ENCODE measurements around the gene MAPKBP1. TPM values are rescaled to one million over a fixed set of nuclear protein-coding genes. Genes with fewer than 3 reads are reported as not detected.

MAPKBP1 gene
- total RNA-seq, 1 donor from 2014 or later: 36.6 TPM

GRCh38 chr15:41850482-41851166, 76.3 kb downstream of the MAPKBP1 start:
- no peaks in the 10 kb centered on the region for H3K9me3 Mint-ChIP-seq
- no peaks in the 10 kb centered on the region for H3K27me3 Mint-ChIP-seq (ENCODE audit: low read depth)
- H3K27ac Mint-ChIP-seq (ENCODE audit: unreplicated experiment): no peak overlapping the region
- no peak for TF ChIP-seq CTCF (conservative IDR thresholded peaks at IDR 0.05)
- H3K4me1 Mint-ChIP-seq: peaks cover 6% of the 10 kb centered on the region
- H3K4me3 Mint-ChIP-seq: no peak overlapping the region
- peaks cover 4% of the 10 kb centered on the region for H3K36me3 Mint-ChIP-seq (ENCODE audit: low read depth)
- DNase-seq (ENCODE audit: low read depth, low spot score): no peak

GRCh38 chr15:41851167-41851523, 76.9 kb downstream of the MAPKBP1 start:
- no peaks in the 10 kb centered on the region for H3K27me3 Mint-ChIP-seq (ENCODE audit: low read depth)
- no peak overlapping the region for H3K4me3 Mint-ChIP-seq
- H3K4me1 Mint-ChIP-seq: peaks cover 7% of the 10 kb centered on the region
- no peak for DNase-seq (ENCODE audit: low read depth, low spot score)
- H3K27ac Mint-ChIP-seq (ENCODE audit: unreplicated experiment): no peak overlapping the region
- H3K36me3 Mint-ChIP-seq (ENCODE audit: low read depth): peaks cover 4% of the 10 kb centered on the region
- no peak for TF ChIP-seq CTCF (conservative IDR thresholded peaks at IDR 0.05)
- no peaks in the 10 kb centered on the region for H3K9me3 Mint-ChIP-seq

- H3K36me3 Mint-ChIP-seq (ENCODE audit: low read depth): peaks cover 4% of the 10 kb centered on the region
- TF ChIP-seq CTCF (conservative IDR thresholded peaks at IDR 0.05): no peak
- no peak overlapping the region for H3K27ac Mint-ChIP-seq (ENCODE audit: unreplicated experiment)
- no peaks in the 10 kb centered on the region for H3K27me3 Mint-ChIP-seq (ENCODE audit: low read depth)
- peaks cover 7% of the 10 kb centered on the region for H3K4me1 Mint-ChIP-seq
- no peaks in the 10 kb centered on the region for H3K9me3 Mint-ChIP-seq
- no peak overlapping the region for H3K4me3 Mint-ChIP-seq
- DNase-seq (ENCODE audit: low read depth, low spot score): no peak
These were observed 77.6 kb downstream of the MAPKBP1 start for GRCh38 chr15:41851755-41852370.

GRCh38 chr15:41852736-41853590, 78.7 kb downstream of the MAPKBP1 start:
- H3K36me3 Mint-ChIP-seq (ENCODE audit: low read depth): peaks cover 4% of the 10 kb centered on the region
- H3K4me1 Mint-ChIP-seq: peaks cover 7% of the 10 kb centered on the region
- no peak for DNase-seq (ENCODE audit: low read depth, low spot score)
- no peak overlapping the region for H3K4me3 Mint-ChIP-seq
- TF ChIP-seq CTCF (conservative IDR thresholded peaks at IDR 0.05): no peak
- no peak overlapping the region for H3K27ac Mint-ChIP-seq (ENCODE audit: unreplicated experiment)
- H3K27me3 Mint-ChIP-seq (ENCODE audit: low read depth): no peaks in the 10 kb centered on the region
- no peaks in the 10 kb centered on the region for H3K9me3 Mint-ChIP-seq

- no peak overlapping the region for H3K4me3 Mint-ChIP-seq
- H3K27me3 Mint-ChIP-seq (ENCODE audit: low read depth): no peaks in the 10 kb centered on the region
- H3K36me3 Mint-ChIP-seq (ENCODE audit: low read depth): no peaks in the 10 kb centered on the region
- DNase-seq (ENCODE audit: low read depth, low spot score): no peak
- no peaks in the 10 kb centered on the region for H3K9me3 Mint-ChIP-seq
- H3K27ac Mint-ChIP-seq (ENCODE audit: unreplicated experiment): no peak overlapping the region
- TF ChIP-seq CTCF (conservative IDR thresholded peaks at IDR 0.05): no peak
- peaks cover 7% of the 10 kb centered on the region for H3K4me1 Mint-ChIP-seq
These were observed 79.5 kb downstream of the MAPKBP1 start for GRCh38 chr15:41853831-41854230.

Measured in neural crest cell (in vitro differentiated cells).